HG02571 (cell line): ENCODE measurements around the gene TBXA2R.

Source experiments
- ATAC-seq: cut with Tn5 transposase; IDR thresholded peaks from one replicate; pipeline ENCODE4 v1.9.1; 2021; ENCODE audit warnings: mild to moderate bottlenecking, moderate library complexity; ENCODE audit not compliant: unreplicated experiment

TBXA2R gene

DNA sequence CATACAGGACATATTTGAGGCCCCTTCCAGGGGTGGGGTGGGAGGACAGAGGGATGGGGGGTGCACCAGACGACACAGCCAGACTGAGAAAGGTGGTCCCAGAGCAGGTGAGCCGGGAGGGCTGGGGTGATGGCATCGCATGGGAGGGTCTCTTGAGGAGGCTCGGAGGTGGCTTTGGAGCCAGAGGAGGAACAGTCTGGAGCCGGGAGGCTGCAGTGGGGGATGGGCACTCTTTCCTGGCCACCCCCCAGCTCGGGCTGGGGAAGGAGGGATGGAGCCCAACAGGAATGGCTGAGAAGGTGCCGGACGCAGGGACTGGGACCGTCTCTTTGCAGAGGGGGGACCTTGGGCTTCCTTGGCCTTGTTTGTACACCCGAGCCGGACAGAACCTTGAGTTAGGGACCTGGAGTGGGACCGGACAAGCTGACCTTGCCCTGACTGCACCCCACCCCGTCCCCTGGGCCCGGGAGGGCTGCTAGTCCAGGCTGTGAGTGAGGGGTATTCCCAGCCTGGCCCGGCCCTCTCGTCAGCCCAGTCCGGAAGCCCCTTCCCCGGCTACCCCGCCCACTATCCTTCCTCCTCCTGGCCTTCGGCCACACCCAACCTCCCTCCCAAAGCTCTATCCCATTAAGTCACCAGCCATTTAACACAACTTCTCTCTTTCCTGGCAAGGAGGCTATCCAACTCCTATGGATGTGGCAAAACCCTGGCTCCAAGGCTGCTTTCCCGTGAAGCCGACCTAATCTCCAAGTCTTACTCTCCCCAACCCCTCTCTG is 816 bp upstream of the TBXA2R start:
- ATAC-seq = no peak

- ATAC-seq = no peak
Measured at GRCh38 chr19:3606174-3606689, 443 bp downstream of the TBXA2R start.

- no peak for ATAC-seq
Measured at GRCh38 chr19:3605770-3606169, 905 bp downstream of the TBXA2R start.

DNA sequence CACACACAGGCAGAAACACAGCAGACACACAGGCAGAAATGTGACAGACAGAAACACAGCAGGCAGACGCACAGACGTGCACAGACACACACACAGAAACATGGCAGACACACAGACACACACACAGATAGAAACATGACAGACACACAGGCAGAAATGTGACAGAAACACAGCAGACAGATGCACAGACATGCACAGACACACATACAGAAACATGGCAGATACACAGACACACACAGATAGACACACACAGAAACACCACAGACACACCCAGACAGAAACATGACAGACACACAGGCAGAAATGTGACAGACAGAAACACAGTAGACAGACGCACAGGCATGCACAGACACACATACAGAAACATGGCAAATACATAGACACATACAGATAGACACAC is 1.3 kb downstream of the TBXA2R start:
- ATAC-seq = no peak

DNA sequence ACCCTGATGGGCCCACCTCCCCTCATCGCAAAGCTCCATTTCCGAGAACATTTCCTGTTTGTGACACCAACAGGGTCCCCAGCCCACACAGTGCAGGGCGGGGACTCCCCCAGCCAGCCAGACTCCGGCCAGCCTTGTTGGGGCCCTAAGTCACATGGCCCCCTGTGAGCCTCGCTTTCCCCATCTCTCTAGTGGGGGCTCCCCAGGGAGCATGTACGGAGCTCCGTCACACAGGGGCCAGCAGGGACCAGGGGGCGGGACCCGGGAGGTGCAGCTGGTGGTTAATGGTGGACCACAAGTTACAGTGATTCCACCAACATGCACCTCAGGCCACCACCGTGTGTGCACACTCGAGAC is 1.7 kb downstream of the TBXA2R start:
- no peak for ATAC-seq

GRCh38 chr19:3604227-3604986 is 2.3 kb downstream of the TBXA2R start:
- no peak for ATAC-seq

GRCh38 chr19:3603121-3603811 is 3.4 kb downstream of the TBXA2R start:
- ATAC-seq = no peak

DNA sequence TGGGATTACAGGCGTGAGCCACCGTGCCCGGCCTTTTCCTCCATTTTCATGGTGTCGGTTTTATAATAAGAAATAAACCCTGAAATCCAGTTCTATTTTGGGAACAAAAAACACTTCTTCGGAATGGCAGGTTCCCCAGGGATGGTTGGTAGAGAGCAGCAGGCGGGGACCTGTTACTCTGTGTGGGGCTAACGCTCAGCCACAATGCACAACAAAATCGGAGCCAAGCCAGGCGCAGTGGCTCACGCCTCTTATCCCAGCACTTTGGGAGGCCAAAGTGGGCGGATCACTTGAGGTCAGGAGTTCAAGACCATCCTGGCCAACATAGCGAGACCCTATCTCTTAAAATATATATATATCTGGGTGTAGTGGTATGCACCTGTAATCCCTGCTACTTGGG is 5.7 kb downstream of the TBXA2R start:
- ATAC-seq = no peak

DNA sequence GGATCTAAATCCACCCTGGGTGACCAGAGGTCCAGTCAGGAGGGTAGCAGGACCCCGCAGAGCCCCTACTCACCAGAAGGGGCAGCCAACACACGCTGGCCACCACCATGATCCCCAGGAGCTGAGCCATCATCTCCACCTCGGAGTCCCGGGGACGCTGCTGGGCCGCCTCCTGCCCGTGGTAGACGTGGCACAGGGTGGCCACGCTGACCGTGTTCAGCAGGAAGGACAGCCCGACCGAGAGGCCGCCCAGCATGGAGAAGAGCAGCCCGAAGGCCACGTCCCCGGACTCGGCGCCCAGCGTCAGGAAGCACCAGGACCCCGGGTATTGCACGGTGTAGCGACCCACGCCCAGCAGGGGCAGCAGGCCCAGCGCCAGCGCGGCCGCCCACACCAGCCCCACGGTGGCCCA is 6.9 kb downstream of the TBXA2R start:
- ATAC-seq = no peak

GRCh38 chr19:3595521-3596061 is 11.1 kb downstream of the TBXA2R start:
- no peak for ATAC-seq

GRCh38 chr19:3593156-3593555 is 13.5 kb downstream of the TBXA2R start:
- ATAC-seq = no peak

DNA sequence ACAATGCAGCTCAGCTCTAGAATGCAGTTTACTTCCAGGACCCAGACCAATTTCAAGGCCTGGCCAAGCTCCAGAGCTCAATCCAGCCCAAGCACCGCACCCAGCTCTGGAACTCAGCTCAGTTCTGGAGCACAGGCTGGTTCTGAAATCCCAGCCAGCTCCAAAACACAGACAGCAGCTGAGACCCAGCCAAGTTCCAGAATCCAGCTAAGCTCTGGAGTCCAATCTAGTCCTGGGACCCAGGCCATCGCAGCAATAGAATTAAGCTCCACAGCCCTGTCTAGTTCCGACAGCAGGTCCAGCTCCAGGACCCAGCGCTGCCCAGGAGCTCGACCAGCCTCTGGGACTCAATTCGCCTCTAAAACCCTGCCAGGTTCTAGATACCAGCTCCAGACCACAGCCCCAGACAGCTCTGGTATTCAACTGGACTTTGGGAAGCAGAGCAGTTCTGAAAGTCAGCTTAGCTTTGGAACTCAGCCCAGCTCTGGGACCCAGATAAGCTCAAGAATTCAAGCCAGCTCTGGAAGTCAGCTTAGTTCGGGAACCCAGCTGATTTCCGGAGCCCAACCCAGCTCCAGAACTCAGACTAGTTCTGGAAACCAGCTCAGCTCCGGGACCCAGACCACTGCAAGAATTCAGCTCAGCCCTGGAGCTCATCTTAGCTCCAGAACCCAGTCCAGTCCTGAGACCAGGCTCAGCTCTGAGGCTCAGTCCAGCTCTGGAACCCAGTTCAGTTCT is 14.6 kb downstream of the TBXA2R start:
- no peak for ATAC-seq

DNA sequence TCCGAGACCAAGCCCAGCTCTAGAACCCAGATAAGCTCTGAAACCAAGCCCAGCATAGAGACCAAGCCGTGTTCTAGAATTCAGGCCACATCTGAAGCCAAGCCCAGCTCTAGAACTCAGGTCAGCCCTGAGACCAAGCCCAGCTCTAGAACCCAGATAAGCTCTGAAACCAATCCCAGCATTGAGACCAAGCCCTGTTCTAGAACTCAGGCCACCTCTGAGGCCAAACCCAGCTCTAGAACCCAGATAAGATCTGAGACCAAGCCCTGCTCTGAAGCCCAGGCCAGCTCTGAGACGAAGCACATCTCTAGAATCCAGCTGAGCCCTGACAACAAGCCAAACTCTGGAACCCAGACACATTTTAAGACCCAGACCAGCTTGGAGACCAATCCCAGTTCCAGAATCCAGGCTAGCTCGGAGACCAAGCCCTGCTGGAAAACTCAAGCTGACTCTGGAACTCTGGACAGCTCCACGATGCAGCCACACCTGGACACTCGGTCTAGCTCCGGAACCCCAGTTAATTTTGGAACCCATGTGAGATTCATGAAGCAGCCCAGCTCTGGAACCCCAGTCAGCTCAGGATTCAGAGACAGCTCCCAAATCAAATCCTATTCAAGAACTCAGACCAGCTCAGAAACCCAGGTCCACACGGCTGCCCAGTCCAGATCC is 15.6 kb downstream of the TBXA2R start:
- no peak for ATAC-seq

- no peak for ATAC-seq
Measured at GRCh38 chr19:3589949-3590348, 16.7 kb downstream of the TBXA2R start.

DNA sequence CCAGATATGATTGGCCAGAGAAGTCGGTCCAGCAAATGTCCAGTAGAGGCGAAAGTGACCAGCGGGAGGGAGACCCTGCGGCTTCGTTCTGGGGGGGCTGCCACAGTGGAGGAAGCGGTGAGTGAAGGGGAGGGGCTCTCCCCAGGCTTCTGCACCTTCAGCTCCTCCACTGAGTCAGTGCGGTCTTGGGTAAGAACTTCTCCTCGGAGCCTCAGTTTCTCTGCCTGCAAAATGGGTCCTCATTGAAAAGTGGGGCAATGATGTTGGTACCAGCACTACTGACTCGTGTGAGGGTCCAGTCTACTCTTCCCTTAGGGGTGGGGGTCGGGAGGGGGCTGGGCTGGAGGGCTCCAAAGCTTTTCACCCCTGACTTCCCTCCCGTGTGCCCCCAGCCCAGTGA is 17.2 kb downstream of the TBXA2R start:
- ATAC-seq = no peak

DNA sequence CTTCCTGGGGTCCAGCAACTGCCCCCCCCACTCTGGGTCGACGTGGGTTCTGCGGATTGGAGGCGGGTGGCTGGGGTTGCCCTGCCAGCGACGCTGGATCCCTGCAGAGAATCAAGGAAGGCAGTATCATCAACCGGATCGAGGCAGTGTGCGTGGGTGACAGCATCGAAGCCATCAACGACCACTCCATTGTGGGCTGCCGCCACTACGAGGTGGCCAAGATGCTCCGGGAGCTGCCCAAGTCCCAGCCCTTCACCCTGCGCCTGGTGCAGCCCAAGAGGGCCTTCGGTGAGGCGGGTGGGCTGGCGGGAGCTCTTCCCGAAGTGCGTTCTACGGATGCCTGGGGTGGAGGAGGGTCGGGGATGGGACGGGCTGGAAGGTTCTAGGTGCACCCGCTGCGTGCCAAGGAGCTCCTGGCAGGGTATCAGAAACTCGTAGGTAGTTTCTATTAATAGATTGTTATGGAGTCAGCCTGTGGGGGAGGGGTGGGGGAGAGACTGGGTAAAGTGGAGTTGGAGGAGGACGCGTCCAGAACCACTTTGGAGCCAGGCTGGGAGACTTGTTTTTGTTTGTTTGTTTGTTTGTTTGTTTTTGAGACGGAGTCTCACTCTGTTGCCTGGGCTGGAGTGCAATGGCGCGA is 19.8 kb downstream of the TBXA2R start:
- ATAC-seq = no peak

DNA sequence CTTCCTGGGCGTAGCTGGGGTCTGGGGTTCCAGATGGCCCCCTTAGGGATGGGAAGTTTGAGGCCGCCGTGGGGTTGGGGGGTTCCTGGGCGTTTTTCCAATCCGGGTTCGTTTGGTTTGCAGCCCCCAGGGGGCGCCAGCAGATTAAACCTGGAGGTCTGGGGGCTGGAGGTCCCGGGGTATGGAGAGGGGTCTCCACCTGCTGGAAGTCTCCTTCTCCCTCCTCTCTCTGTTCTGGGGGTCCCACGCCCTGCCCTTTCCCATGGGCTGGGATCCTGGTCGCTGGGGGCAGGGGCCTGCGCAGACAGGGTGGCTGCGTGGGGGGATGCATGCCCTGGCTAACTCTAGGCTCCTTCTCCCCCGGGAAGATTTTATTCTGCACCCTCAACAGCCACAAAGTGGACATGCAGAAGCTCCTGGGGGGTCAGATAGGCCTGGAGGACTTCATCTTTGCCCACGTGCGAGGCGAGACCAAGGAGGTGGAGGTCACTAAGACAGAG is 20.5 kb downstream of the TBXA2R start:
- no peak for ATAC-seq

DNA sequence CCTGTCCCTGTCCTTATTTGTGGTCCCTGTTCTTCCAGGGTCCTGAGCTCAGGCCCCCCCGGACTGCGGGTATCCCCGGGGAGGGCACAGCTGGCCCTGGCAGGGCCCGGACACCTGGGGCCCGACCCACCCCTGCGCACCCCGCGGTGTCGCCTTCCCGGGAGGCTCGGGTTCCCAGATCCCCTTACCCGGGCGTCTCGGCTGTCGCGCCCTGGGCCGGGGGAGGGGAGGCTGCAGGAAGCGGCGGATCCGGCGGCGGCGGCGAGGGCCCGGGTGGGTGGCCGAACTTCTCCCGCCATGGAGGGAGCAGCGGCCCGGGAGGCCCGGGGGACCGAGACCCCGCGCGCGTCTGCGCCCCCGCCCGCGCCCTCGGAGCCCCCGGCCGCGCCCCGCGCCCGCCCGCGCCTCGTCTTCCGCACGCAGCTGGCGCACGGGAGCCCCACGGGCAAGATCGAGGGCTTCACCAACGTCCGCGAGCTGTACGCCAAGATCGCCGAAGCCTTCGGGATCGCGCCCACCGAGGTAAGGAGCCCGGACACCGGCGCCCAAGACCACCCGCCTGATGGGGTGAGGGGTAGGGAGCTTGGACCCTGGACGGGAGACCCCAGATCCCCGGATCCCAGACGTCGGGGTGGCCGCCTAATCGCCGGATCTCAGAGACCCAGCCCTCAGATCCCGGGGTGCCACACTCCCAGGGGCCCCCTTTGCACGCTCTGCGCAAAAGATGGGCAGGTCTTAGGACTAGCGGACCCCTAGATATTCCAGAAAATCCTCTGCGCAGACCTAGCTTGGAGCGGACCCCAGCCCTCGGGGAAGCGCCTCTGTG is 21.2 kb downstream of the TBXA2R start, which contains the start of gene GIPC3:
GIPC3 (plus strand) TSS at position 178 of the 826 bp plus-strand sequence; CDS start at position 298, 120 bp downstream.
- no peak for ATAC-seq
